HFFc6 (cell line): ENCODE measurements around the gene SEPTIN1. TPM values are rescaled to one million over a fixed set of nuclear protein-coding genes. Genes with fewer than 3 reads are reported as not detected.
"Not testable (repeated sequence)": the region's sequence is repeated elsewhere in the genome, so short reads cannot be mapped to it uniquely, and the experiment has no call there.

Source experiments
- DNase-seq: peaks from one replicate; pipeline ENCODE4 v3.0.0-alpha.2; 2018
- H3K27ac Mint-ChIP-seq: 2 replicates; pipeline ENCODE4 v1.8.0; 2020; ENCODE audit warnings: mild to moderate bottlenecking, mixed read lengths
- H3K27me3 Mint-ChIP-seq: 2 replicates; pipeline ENCODE4 v1.8.0; 2021; ENCODE audit warnings: mild to moderate bottlenecking, moderate library complexity, mixed read lengths; ENCODE audit not compliant: insufficient read depth
- H3K36me3 Mint-ChIP-seq: 2 replicates; pipeline ENCODE4 v1.8.0; 2021; ENCODE audit warnings: low read depth, mixed read lengths
- H3K4me1 Mint-ChIP-seq: 2 replicates; pipeline ENCODE4 v1.8.0; 2020; ENCODE audit warnings: low read depth, mixed read lengths
- H3K4me3 Mint-ChIP-seq: 2 replicates; pipeline ENCODE4 v1.8.0; 2020; ENCODE audit warnings: mild to moderate bottlenecking, moderate library complexity, mixed read lengths
- H3K9me3 Mint-ChIP-seq: 2 replicates; pipeline ENCODE4 v1.8.0; 2020; ENCODE audit warnings: mild to moderate bottlenecking, mixed read lengths
- CTCF ChIP-seq: fragments of 200-600 bp; sonication (generic); IDR thresholded peaks from 2 replicates; pipeline ENCODE4 v1.5.0; 2021; ENCODE audit warnings: antibody characterized with exemption, mild to moderate bottlenecking
- total RNA-seq, 6 experiments: library from RNA; stranded (reverse); fragmentation: NEBNext Ultra II Directional; extraction: Animal tissue kit (Norgen Biotek cat#: 25700); gene quantifications; 2 replicates in 1 of 6; 3 replicates in 5 of 6; pipeline ENCODE4 v1.2.3, GENCODE V29; 2021

Gene SEPTIN1
- total RNA-seq, 6 experiments from 2014 or later: 1.5 to 2.8 (median 1.8) TPM

- Mint-ChIP-seq H3K27me3 (no peaks in the 10 kb centered on the region), H3K36me3 (no peaks in the 10 kb centered on the region)
- no peak for TF ChIP-seq CTCF
Observed at GRCh38 chr16:30397776-30398660, 15.7 kb upstream of the SEPTIN1 start.

DNA sequence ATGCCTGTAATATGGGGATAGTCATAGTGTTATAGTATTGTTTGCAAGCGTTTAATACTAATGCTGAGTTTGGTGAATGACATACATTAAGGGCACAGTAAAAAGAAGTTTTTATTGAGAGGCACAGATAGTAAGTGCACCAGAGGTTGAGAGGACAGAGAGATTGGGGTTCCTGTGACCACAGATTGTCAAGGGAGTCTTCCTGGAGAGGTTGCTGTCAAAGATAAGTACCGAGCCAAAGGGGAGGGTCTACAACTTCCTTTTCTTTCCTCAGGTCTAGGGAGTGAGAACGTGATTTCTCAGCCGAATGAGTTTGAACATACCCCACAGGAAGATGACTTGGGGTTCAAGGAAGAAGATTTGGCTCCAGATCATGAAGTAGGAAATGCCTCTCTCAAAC, 14.7 kb upstream of the SEPTIN1 start:
- no peak for TF ChIP-seq CTCF
- Mint-ChIP-seq H3K4me1 (peaks cover 46% of the 10 kb centered on the region), H3K9me3 (no peaks in the 10 kb centered on the region), H3K27me3 (no peaks in the 10 kb centered on the region), H3K36me3 (no peaks in the 10 kb centered on the region), H3K4me3 (no peak overlapping the region), H3K27ac (no peak overlapping the region)
- DNase-seq: no peak

More at GRCh38 chr16:30397776-30398660, 15.7 kb upstream of the SEPTIN1 start:
- H3K4me3 Mint-ChIP-seq: no peak overlapping the region
- H3K27ac Mint-ChIP-seq: no peak overlapping the region
- H3K9me3 Mint-ChIP-seq: no peaks in the 10 kb centered on the region
- DNase-seq: no peak
- peaks cover 46% of the 10 kb centered on the region for H3K4me1 Mint-ChIP-seq

DNA sequence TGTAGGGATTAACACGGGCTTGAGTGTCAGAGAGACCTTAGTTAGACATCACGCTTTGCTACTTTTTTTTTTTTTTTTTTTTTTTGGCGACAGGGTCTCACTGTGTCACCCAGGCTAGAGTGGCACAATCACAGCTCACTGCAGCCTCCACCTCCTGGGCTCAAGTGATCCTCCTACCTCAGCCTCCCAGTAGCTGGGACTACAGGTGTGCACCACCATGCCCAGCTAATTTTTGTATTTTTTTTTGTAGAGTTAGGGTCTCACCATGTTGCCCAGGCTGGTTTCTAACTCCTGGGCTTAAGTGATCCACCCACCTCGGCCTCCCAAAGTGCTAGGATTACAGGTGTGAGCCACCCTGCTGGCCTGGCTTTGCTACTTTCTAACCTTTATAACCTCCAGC, 14.3 kb upstream of the SEPTIN1 start:
- not testable (repeated sequence) for H3K36me3 Mint-ChIP-seq, DNase-seq, H3K27me3 Mint-ChIP-seq, H3K27ac Mint-ChIP-seq, H3K9me3 Mint-ChIP-seq
- H3K4me1 Mint-ChIP-seq: peaks cover 42% of the 10 kb centered on the region
- peak overlapping the region; percentile 89; the same call in 1 of the 2 replicates for H3K4me3 Mint-ChIP-seq

- Mint-ChIP-seq H3K4me3 (peak overlapping the region; percentile 89), H3K36me3 (no peaks in the 10 kb centered on the region), H3K9me3 (no peaks in the 10 kb centered on the region), H3K27ac (peak overlapping the region; percentile 62), H3K27me3 (no peaks in the 10 kb centered on the region; the same call in 1 of the 2 replicates), H3K4me1 (peaks cover 38% of the 10 kb centered on the region)
- TF ChIP-seq CTCF: no peak
- DNase-seq: no peak
Observed at GRCh38 chr16:30395992-30396585, 13.7 kb upstream of the SEPTIN1 start.

GRCh38 chr16:30395155-30395991, 13.0 kb upstream of the SEPTIN1 start, which contains the start of gene ZNF48:
Gene ZNF48 (plus strand): TSS chr16:30395420. CDS start chr16:30395795, 375 bp downstream.
- peak; percentile 58; the same call in 1 of the 2 replicates for TF ChIP-seq CTCF
- H3K27me3 Mint-ChIP-seq: no peaks in the 10 kb centered on the region; the same call in 1 of the 2 replicates
- H3K36me3 Mint-ChIP-seq: no peaks in the 10 kb centered on the region
- peak within 1 kb of the TSS; percentile 91 for H3K27ac Mint-ChIP-seq
- H3K4me3 Mint-ChIP-seq: peak within 1 kb of the TSS; percentile 91
- peaks cover 38% of the 10 kb centered on the region for H3K4me1 Mint-ChIP-seq
- no peaks in the 10 kb centered on the region for H3K9me3 Mint-ChIP-seq
- DNase-seq: peak; percentile 77
